8988T (cell line): Measurements from ENCODE around the gene OCA2.
"Not testable (repeated sequence)": the region's sequence is repeated elsewhere in the genome, so short reads cannot be mapped to it uniquely, and the experiment has no call there.

Source experiments
- DNase-seq: peaks from one replicate; pipeline ENCODE4 v3.0.0; 2011

Gene OCA2

GRCh38 chr15:28098766-28099554 is at the start of gene OCA2:
TSS of gene OCA2 (minus strand) at chr15:28099315. CDS start at chr15:28081874, 17,441 bp downstream.
- no peak for DNase-seq

GRCh38 chr15:28147801-28148200 is 48.7 kb upstream of the OCA2 start:
- DNase-seq = no peak

- not testable (repeated sequence) for DNase-seq
These were observed 46.3 kb upstream of the OCA2 start for GRCh38 chr15:28145419-28145818.

- DNase-seq = no peak
These were observed 40.9 kb upstream of the OCA2 start for GRCh38 chr15:28140062-28140461.

GRCh38 chr15:28137408-28138039 is 38.4 kb upstream of the OCA2 start:
- DNase-seq = not testable (repeated sequence)

- DNase-seq = not testable (repeated sequence)
These were observed 37.3 kb upstream of the OCA2 start for GRCh38 chr15:28136236-28136904.

- no peak for DNase-seq
These were observed 34.2 kb upstream of the OCA2 start for GRCh38 chr15:28133281-28133680.

- DNase-seq = no peak
These were observed 33.6 kb upstream of the OCA2 start for GRCh38 chr15:28132524-28133275.

- no peak for DNase-seq
These were observed 32.8 kb upstream of the OCA2 start for GRCh38 chr15:28131946-28132345.

- no peak for DNase-seq
These were observed 32.3 kb upstream of the OCA2 start for GRCh38 chr15:28131400-28131799.

GRCh38 chr15:28130651-28131050 is 31.5 kb upstream of the OCA2 start:
- no peak for DNase-seq

- no peak for DNase-seq
These were observed 30.2 kb upstream of the OCA2 start for GRCh38 chr15:28129231-28129848.

- no peak for DNase-seq
These were observed 28.9 kb upstream of the OCA2 start for GRCh38 chr15:28128031-28128430.

- DNase-seq = no peak
These were observed 27.9 kb upstream of the OCA2 start for GRCh38 chr15:28127036-28127435.

GRCh38 chr15:28125673-28126651 is 26.8 kb upstream of the OCA2 start:
- no peak for DNase-seq

- no peak for DNase-seq
These were observed 25.7 kb upstream of the OCA2 start for GRCh38 chr15:28124841-28125240.

- peak; percentile 57 for DNase-seq
These were observed 24.4 kb upstream of the OCA2 start for GRCh38 chr15:28123408-28124023.

GRCh38 chr15:28122038-28122949 is 23.2 kb upstream of the OCA2 start:
- no peak for DNase-seq

GRCh38 chr15:28121577-28121976 is 22.5 kb upstream of the OCA2 start:
- DNase-seq = not testable (repeated sequence)

GRCh38 chr15:28120359-28120640 is 21.2 kb upstream of the OCA2 start:
- no peak for DNase-seq
